ENCODE data around the gene PPP2R5B.
A peak's percentile ranks its signal among the peaks of the same experiment; 100 is the strongest.

The PPP2R5B gene

GRCh38 chr11:64908766-64909165 is 15.7 kb upstream of the PPP2R5B start:
- no peak for DNase-seq (ENCODE audit: low spot score)

GRCh38 chr11:64909653-64910343 is 14.7 kb upstream of the PPP2R5B start:
- no peak for DNase-seq (ENCODE audit: low spot score)

- DNase-seq (ENCODE audit: low spot score), result no peak
Measured at GRCh38 chr11:64910451-64911093, 13.9 kb upstream of the PPP2R5B start.

- DNase-seq (ENCODE audit: low spot score), result no peak
Measured at GRCh38 chr11:64911142-64911541, 13.3 kb upstream of the PPP2R5B start.

- no peak for DNase-seq (ENCODE audit: low spot score)
Measured at GRCh38 chr11:64911689-64912088, 12.8 kb upstream of the PPP2R5B start.

- no peak for DNase-seq (ENCODE audit: low spot score)
Measured at GRCh38 chr11:64913171-64913727, 11.2 kb upstream of the PPP2R5B start.

- no peak for DNase-seq (ENCODE audit: low spot score)
Measured at GRCh38 chr11:64914123-64914522, 10.4 kb upstream of the PPP2R5B start.

GRCh38 chr11:64915376-64915887 is 9.1 kb upstream of the PPP2R5B start:
- DNase-seq (ENCODE audit: low spot score), result no peak

- DNase-seq (ENCODE audit: low spot score), result peak; percentile 61
Measured at GRCh38 chr11:64916040-64916774, 8.3 kb upstream of the PPP2R5B start.

- peak; percentile 100 for DNase-seq (ENCODE audit: low spot score)
Measured at GRCh38 chr11:64916775-64917662, 7.5 kb upstream of the PPP2R5B start, which contains the start of gene ATG2A. Gene ATG2A (minus strand): TSS chr11:64917209. CDS start chr11:64917135, 74 bp downstream.

GRCh38 chr11:64917663-64917995 is 6.9 kb upstream of the PPP2R5B start:
- DNase-seq (ENCODE audit: low spot score), result no peak

- DNase-seq (ENCODE audit: low spot score), result peak; percentile 33
Measured at GRCh38 chr11:64918017-64918416, 6.5 kb upstream of the PPP2R5B start.

- no peak for DNase-seq (ENCODE audit: low spot score)
Measured at GRCh38 chr11:64919627-64920026, 4.9 kb upstream of the PPP2R5B start.

- DNase-seq (ENCODE audit: low spot score), result no peak
Measured at GRCh38 chr11:64920124-64920523, 4.4 kb upstream of the PPP2R5B start.

- no peak for DNase-seq (ENCODE audit: low spot score)
Measured at GRCh38 chr11:64921384-64921783, 3.1 kb upstream of the PPP2R5B start.

- no peak for DNase-seq (ENCODE audit: low spot score)
Measured at GRCh38 chr11:64923151-64923661, 1.3 kb upstream of the PPP2R5B start.

- peak; percentile 38 for DNase-seq (ENCODE audit: low spot score)
Measured at GRCh38 chr11:64924910-64925284, 408 bp downstream of the PPP2R5B start.

- no peak for DNase-seq (ENCODE audit: low spot score)
Measured at GRCh38 chr11:64925536-64926436, 1.3 kb downstream of the PPP2R5B start.

- DNase-seq (ENCODE audit: low spot score), result no peak
Measured at GRCh38 chr11:64926689-64927088, 2.2 kb downstream of the PPP2R5B start.

- DNase-seq (ENCODE audit: low spot score), result no peak
Measured at GRCh38 chr11:64928957-64929356, 4.5 kb downstream of the PPP2R5B start.
